Spleen (tissue), 11 donors: ENCODE results near the gene CATSPER4. TPM values are rescaled to one million over a fixed set of nuclear protein-coding genes. Genes with fewer than 3 reads are reported as not detected.
A peak's percentile ranks its signal among the peaks of the same experiment; 100 is the strongest.
"Not testable (repeated sequence)": the region's sequence is repeated elsewhere in the genome, so short reads cannot be mapped to it uniquely, and the experiment has no call there.

ENCODE experiments used
- DNase-seq: peaks from one replicate; pipeline ENCODE4 v3.0.0-alpha.2; 2020
- H3K27ac ChIP-seq, 8 donors: fragments of 200-600 bp; sonication (generic) in 7 of 8; 1 replicate in 4 of 8; 2 replicates in 4 of 8; pipeline versions ENCODE4 v1.5.0 to v1.8.0; 2016 to 2021; ENCODE audit warnings: inconsistent platforms in 4 of 8, mild to moderate bottlenecking in 4 of 8, moderate library complexity in 1 of 8
- H3K27me3 ChIP-seq, 7 donors: fragments of 200-600 bp; sonication (generic) in 6 of 7; replicated peaks in 1 of 7; 1 replicate in 4 of 7; 2 replicates in 3 of 7; pipeline versions ENCODE4 v1.5.0 to v1.8.0; 2016 to 2021; ENCODE audit warnings: inconsistent platforms in 3 of 7, mild to moderate bottlenecking in 1 of 7
- H3K36me3 ChIP-seq, 6 donors: fragments of 200-600 bp; sonication (generic) in 5 of 6; 1 replicate in 4 of 6; 2 replicates in 2 of 6; pipeline versions ENCODE4 v1.5.0 to v1.8.0; 2016 to 2021; ENCODE audit warnings: inconsistent platforms in 2 of 6
- H3K4me1 ChIP-seq, 6 donors: fragments of 200-600 bp; sonication (generic) in 5 of 6; 1 replicate in 3 of 6; 2 replicates in 3 of 6; pipeline versions ENCODE4 v1.5.0 to v1.8.0; 2016 to 2021; ENCODE audit warnings: inconsistent platforms in 3 of 6
- H3K4me3 ChIP-seq, 8 donors: fragments of 200-600 bp; sonication (generic) in 7 of 8; 1 replicate in 4 of 8; 2 replicates in 4 of 8; pipeline versions ENCODE4 v1.5.0 to v1.8.0; 2016 to 2021; ENCODE audit warnings: inconsistent platforms in 4 of 8, mild to moderate bottlenecking in 4 of 8, moderate library complexity in 2 of 8
- H3K9me3 ChIP-seq, 8 donors: fragments of 200-600 bp; sonication (generic) in 7 of 8; 1 replicate in 4 of 8; 2 replicates in 4 of 8; pipeline versions ENCODE4 v1.5.0 to v1.8.0; 2016 to 2021; ENCODE audit warnings: inconsistent platforms in 4 of 8
- CTCF ChIP-seq, 11 experiments: fragments of 200-600 bp in 7 of 11; fragments of 450-650 bp in 4 of 11; sonication (generic) in 4 of 11; IDR thresholded peaks in 8 of 11; conservative IDR thresholded peaks in 3 of 11; 1 replicate in 7 of 11; 2 replicates in 4 of 11; pipeline versions ENCODE4 v1.4.0 to v1.8.0; 2016 to 2021; ENCODE audit warnings: antibody characterized with exemption in 11 of 11, inconsistent platforms in 4 of 11, mild to moderate bottlenecking in 1 of 11
- POLR2A ChIP-seq, 3 donors: fragments of 450-650 bp; IDR thresholded peaks; one replicate each; pipeline ENCODE4 v1.5.1; 2017; ENCODE audit warnings: antibody characterized with exemption in 3 of 3, mild to moderate bottlenecking in 1 of 3
- POLR2AphosphoS5 ChIP-seq, 3 donors: sonication (generic); formaldehyde crosslinking; IDR thresholded peaks; one replicate each; pipeline ENCODE4 v1.5.1; 2017; ENCODE audit warnings: antibody characterized with exemption in 3 of 3
- WGBS, 5 donors: extraction: QIAGEN DNeasy Blood & Tissue Kit in 3 of 5; methylation state at CpG; one replicate each; pipeline versions ENCODE4 v1.1.5 to v1.1.7; 2013 to 2018; 5-methylcytosine and 5-hydroxymethylcytosine counted together
- intact Hi-C: fragments of 100-400 bp; cut with DNase I; formaldehyde crosslinking; loops from one replicate; pipeline ENCODE4 v1.15.0; 2023; ENCODE audit warnings: low total_unique reads
- polyA plus RNA-seq, 3 donors: library from polyadenylated mRNA; stranded (reverse); fragments of 200-250 nt; gene quantifications; one replicate each; pipeline ENCODE4 v1.2.1, GENCODE V29; 2013
- total RNA-seq, 7 donors: library from RNA; depleted of rRNA in 3 of 7; stranded (reverse); fragments of >200 nt in 3 of 7; fragmentation: NEBNext Ultra II Directional in 4 of 7; extraction: Animal tissue kit (Norgen Biotek cat#: 25700) in 4 of 7; gene quantifications; one replicate each; pipeline versions ENCODE4 v1.1.0 to v1.2.1, GENCODE V29; 2016 to 2021
- donor health status: healthy with polysubstance abuse.
- donor health status: DM: no; HTN: no; CAD: no; lungs with moderate emphysema.
- donor health status: DM: no; HTN: no; CAD: no.
- donor health status: Bipolar disorder and iron deficiency.
- donor health status: healthy.
- donor health status: DM: no; HTN: no; CAD: no.
- donor health status: DM: yes; HTN: yes; CAD: no.

The CATSPER4 gene
- total and polyA plus RNA-seq, 10 donors: 0.03 TPM; not detected in 9

DNA sequence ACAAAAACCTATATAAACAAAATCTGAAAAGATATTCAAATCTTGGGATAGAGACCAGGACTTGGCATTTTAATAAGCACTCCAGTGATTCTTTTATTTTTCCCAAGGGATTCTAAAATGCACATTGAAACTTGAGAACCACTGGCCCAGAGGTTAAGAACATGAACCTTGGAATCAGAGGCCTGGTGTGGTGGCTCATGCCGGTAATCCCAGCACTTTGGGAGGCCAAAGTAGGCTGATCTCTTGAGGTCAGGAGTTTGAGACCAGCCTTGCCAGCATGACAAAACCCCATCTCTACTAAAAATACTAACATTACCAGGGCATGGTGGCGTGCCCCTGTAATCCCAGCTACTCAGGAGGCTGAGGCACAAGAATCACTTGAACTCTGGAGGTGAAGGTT lies 30.7 kb downstream of the CATSPER4 start:
- intact Hi-C loops: no loop called here
- TF ChIP-seq CTCF (IDR thresholded peaks at IDR 0.05 in 8 of 11, conservative IDR thresholded peaks at IDR 0.05 in 3 of 11): no peak
- no peak for TF ChIP-seq POLR2AphosphoS5 (IDR thresholded peaks at IDR 0.05)
- TF ChIP-seq POLR2A (IDR thresholded peaks at IDR 0.05): no peak
- DNase-seq: no peak

GRCh38 chr1:26224606-26225005 lies 34.2 kb downstream of the CATSPER4 start:
- WGBS, 5 donors: 79 to 90% (median 85%) methylated on average over 7 of the region's 7 CpGs
- H3K27ac ChIP-seq: no peak overlapping the region
- TF ChIP-seq POLR2A (IDR thresholded peaks at IDR 0.05) (no peak), POLR2AphosphoS5 (IDR thresholded peaks at IDR 0.05) (no peak), CTCF (IDR thresholded peaks at IDR 0.05 in 8 of 11, conservative IDR thresholded peaks at IDR 0.05 in 3 of 11) (no peak)
- H3K9me3 ChIP-seq: no peaks in the 10 kb centered on the region
- peaks cover 0 to 53% (median 12%) of the 10 kb centered on the region in 7 donors for H3K27me3 ChIP-seq
- no peak for DNase-seq
- peaks cover 0 to 20% (median 15%) of the 10 kb centered on the region in 6 donors for H3K4me1 ChIP-seq
- intact Hi-C loops: no loop called here
- H3K36me3 ChIP-seq: no peaks in the 10 kb centered on the region
- H3K4me3 ChIP-seq: peak overlapping the region in 3 of 8 donors; percentile 43 to 69 (median 48)

More for the DNA sequence above, 30.7 kb downstream of the CATSPER4 start:
- 75 to 89% (median 86%) methylated on average over 2 of the region's 2 CpGs for WGBS, 5 donors
- peaks cover 0 to 38% (median 11%) of the 10 kb centered on the region in 7 donors for H3K27me3 ChIP-seq
- H3K4me1 ChIP-seq: peaks cover 0 to 15% (median 13%) of the 10 kb centered on the region in 6 donors
- H3K9me3 ChIP-seq: no peaks in the 10 kb centered on the region
- H3K27ac ChIP-seq: no peak overlapping the region
- H3K4me3 ChIP-seq: no peak overlapping the region
- no peaks in the 10 kb centered on the region for H3K36me3 ChIP-seq

DNA sequence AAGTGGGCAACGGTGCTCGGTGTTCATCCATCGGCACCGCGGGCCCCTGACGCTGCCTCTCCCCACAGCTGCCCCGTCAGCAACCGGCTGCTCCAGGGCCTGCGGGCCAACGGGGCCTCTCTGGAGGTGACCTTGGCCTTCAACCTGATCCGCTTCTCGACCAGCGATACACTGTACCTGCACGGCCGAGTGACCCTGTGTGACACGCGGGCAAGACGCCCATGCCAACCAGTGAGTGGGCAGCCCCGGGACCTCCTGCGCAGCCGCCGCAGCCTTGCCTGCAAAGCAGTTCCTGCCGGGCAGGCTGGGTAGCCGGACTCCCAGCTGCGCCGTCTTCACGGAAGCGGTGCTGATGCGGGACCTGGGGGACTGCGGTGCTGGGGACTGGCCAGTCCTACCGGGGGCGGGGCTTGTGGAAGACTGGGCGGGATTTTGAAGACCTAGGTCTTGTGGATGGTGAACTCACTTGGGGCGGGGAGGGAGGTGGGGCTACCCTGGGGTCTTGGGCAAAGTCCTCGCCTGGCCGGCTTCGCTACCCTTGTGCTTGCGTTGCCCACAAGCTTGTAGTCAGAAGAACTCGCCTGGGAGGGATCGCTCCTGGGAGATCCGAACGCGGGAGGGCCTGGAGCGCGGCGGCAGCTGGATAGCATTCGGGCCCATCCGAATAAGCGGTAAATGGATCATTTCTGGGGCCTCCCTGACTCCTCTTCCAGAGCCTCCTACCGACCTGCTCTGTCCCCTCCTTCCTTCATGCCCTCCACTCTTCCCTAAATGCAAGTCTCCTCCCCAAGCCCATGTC lies 34.8 kb downstream of the CATSPER4 start:
- H3K27ac ChIP-seq: peak overlapping the region in 3 of 8 donors; percentile 27 to 38 (median 28)
- intact Hi-C loops: no loop called here
- H3K36me3 ChIP-seq: no peaks in the 10 kb centered on the region
- H3K4me3 ChIP-seq: peak overlapping the region in 7 of 8 donors; percentile 25 to 69 (median 40)
- TF ChIP-seq POLR2A (IDR thresholded peaks at IDR 0.05): no peak
- peak; percentile 35 to 75 (median 68) for TF ChIP-seq POLR2AphosphoS5 (IDR thresholded peaks at IDR 0.05)
- H3K27me3 ChIP-seq: peaks cover 0 to 47% (median 12%) of the 10 kb centered on the region in 7 donors
- WGBS, 5 donors: 9 to 16% (median 10%) methylated on average over 47 to 50 of the region's 50 CpGs
- H3K4me1 ChIP-seq: peaks cover 0 to 20% (median 15%) of the 10 kb centered on the region in 6 donors
- DNase-seq: peak; percentile 89
- H3K9me3 ChIP-seq: no peaks in the 10 kb centered on the region

DNA sequence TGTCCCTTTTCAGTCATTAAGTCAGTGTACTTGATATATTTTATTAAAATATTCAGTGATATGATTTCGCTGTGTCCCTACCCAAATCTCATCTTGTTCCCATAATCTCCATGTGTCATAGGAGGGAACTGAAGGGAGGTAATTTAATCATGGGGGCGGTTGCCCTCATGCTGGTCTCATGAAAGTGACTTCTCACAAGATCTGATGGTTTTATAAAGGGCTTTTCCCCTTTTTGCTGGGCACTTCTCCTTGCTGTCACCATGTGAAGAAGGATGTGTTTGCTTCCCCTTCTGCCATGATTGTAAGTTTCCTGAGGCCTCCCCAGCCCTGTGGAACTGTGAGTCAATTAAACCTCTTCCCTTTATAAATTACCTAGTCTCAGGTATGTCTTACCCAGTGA lies 40.3 kb downstream of the CATSPER4 start:
- DNase-seq, H3K36me3 ChIP-seq, H3K9me3 ChIP-seq, H3K27ac ChIP-seq, H3K4me3 ChIP-seq, intact Hi-C loops: not testable (repeated sequence)
- 70 to 88% (median 78%) methylated on average over 2 of the region's 2 CpGs for WGBS, 5 donors
- H3K27me3 ChIP-seq: peaks cover 0 to 20% (median 5%) of the 10 kb centered on the region in 7 donors
- H3K4me1 ChIP-seq: peaks cover 3 to 26% (median 21%) of the 10 kb centered on the region in 6 donors
